ENCODE measurements around the gene PGD. TPM values are rescaled to one million over a fixed set of nuclear protein-coding genes. Genes with fewer than 3 reads are reported as not detected.

The PGD gene
- total and polyA plus RNA-seq, 2 of the 13 experiments (the other 11 are each of a cell fraction or from before 2014, with no cell fraction given), result 64.8 to 210 TPM

DNA sequence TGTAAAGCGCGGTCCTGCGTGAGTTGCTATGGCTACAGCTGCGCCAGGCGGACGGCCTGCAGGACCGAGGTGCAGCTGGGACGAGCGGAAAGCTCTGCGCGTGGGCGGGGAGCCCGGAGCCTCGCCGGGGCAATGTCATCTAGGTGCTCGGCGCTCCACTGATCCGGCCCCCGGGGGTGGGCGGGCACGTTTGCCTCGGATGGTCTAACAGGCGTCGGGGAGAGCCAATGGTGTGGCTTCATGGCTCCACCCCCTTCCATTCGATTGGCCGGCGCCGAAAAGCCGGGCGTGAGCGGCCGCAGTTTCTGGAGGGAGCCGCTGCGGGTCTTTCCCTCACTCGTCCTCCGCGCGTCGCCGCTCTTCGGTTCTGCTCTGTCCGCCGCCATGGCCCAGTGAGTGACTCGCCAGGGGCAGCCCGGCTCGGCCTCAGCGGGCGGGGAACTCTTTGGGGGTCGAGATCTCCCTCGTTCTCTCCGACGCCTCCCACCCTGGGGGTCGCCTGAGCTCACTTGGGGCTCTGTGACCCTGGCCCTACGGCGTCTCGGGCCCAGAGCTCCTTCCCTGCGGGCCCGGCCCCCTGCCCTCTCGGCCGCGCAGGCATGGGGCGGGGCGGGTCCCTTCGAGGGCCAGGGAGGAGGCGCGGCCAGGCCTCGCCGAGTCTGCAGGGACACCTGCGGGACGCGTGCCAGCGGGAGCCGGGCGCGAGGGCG is at the start of gene PGD (continued):
- TF ChIP-seq EEA1 (CRISPR knock-in tag; IDR thresholded peaks at IDR 0.05; ENCODE audit: borderline replicate concordance) (no peak), PBX2 (CRISPR knock-in tag; IDR thresholded peaks at IDR 0.05) (peak; percentile 91), CHCHD3 (CRISPR knock-in tag; IDR thresholded peaks at IDR 0.05) (no peak), PAXIP1 (CRISPR knock-in tag; conservative IDR thresholded peaks at IDR 0.05) (peak; percentile 63), FOXC1 (CRISPR knock-in tag; IDR thresholded peaks at IDR 0.05; ENCODE audit: borderline replicate concordance) (peak; percentile 77; the same call in 1 of the 2 replicates), ZNF431 (CRISPR knock-in tag; IDR thresholded peaks at IDR 0.05; ENCODE audit: borderline replicate concordance, low read depth) (peak; percentile 85), ZKSCAN8 (CRISPR knock-in tag; IDR thresholded peaks at IDR 0.05; ENCODE audit: borderline replicate concordance) (peak; percentile 27; the same call in 1 of the 2 replicates), RFX3 (CRISPR knock-in tag; IDR thresholded peaks at IDR 0.05) (peak; percentile 88), ZNF619 (CRISPR knock-in tag; IDR thresholded peaks at IDR 0.05) (peak; percentile 95; the same call in 1 of the 2 replicates), ZNF75D (CRISPR knock-in tag; IDR thresholded peaks at IDR 0.05; ENCODE audit: borderline replicate concordance) (no peak), ZNF34 (CRISPR knock-in tag; IDR thresholded peaks at IDR 0.05; ENCODE audit: borderline replicate concordance) (0 out of 2 replicates have a peak, but pooled peaks have one; percentile 72), ZNF547 (CRISPR knock-in tag; IDR thresholded peaks at IDR 0.05) (peak; percentile 91; the same call in 1 of the 2 replicates), HDAC2 (CRISPR knock-in tag; IDR thresholded peaks at IDR 0.05) (peak; percentile 70), ZNF337 (CRISPR knock-in tag; IDR thresholded peaks at IDR 0.05; ENCODE audit: borderline replicate concordance, low read depth) (no peak), BCL3 (CRISPR knock-in tag; IDR thresholded peaks at IDR 0.05) (peak; percentile 96)
- TF ChIP-seq, protein P1, sequence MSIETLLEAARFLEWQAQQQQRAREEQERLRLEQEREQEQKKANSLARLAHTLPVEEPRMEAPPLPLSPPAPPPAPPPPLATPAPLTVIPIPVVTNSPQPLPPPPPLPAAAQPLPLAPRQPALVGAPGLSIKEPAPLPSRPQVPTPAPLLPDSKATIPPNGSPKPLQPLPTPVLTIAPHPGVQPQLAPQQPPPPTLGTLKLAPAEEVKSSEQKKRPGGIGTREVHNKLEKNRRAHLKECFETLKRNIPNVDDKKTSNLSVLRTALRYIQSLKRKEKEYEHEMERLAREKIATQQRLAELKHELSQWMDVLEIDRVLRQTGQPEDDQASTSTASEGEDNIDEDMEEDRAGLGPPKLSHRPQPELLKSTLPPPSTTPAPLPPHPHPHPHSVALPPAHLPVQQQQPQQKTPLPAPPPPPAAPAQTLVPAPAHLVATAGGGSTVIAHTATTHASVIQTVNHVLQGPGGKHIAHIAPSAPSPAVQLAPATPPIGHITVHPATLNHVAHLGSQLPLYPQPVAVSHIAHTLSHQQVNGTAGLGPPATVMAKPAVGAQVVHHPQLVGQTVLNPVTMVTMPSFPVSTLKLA (IDR thresholded peaks at IDR 0.05), result peak; percentile 69
- TF ChIP-seq, protein P2, sequence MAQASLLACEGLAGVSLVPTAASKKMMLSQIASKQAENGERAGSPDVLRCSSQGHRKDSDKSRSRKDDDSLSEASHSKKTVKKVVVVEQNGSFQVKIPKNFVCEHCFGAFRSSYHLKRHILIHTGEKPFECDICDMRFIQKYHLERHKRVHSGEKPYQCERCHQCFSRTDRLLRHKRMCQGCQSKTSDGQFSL (CRISPR knock-in tag; IDR thresholded peaks at IDR 0.05), result no peak
